Measurements from ENCODE around the gene HPF1. TPM values are rescaled to one million over a fixed set of nuclear protein-coding genes. Genes with fewer than 3 reads are reported as not detected.

HPF1 gene
- total and polyA plus RNA-seq, 4 donors = 8.7 to 15.7 (median 13.0) TPM

- no peak overlapping the region for H3K27ac ChIP-seq (ENCODE audit: low read depth in 1 of 2, low read length in 2 of 2)
- no peaks in the 10 kb centered on the region for H3K9me3 ChIP-seq (ENCODE audit: control insufficient read depth in 4 of 4, low read length in 3 of 4)
- H3K27me3 ChIP-seq (ENCODE audit: control insufficient read depth in 4 of 4, insufficient read depth in 4 of 4, low read length in 3 of 4) = no peaks in the 10 kb centered on the region
- no peak overlapping the region for H3K4me3 ChIP-seq (ENCODE audit: low read depth in 1 of 3, low read length in 3 of 3)
- no peaks in the 10 kb centered on the region for H3K4me1 ChIP-seq (ENCODE audit: control insufficient read depth in 4 of 4, insufficient read depth in 4 of 4, low read length in 3 of 4)
- H3K9ac ChIP-seq (ENCODE audit: low read depth in 1 of 2, low read length in 2 of 2) = no peak overlapping the region
- H3K36me3 ChIP-seq (ENCODE audit: control insufficient read depth in 4 of 4, insufficient read depth in 3 of 4, low read depth in 1 of 4, low read length in 3 of 4) = peaks cover 1 to 20% (median 6%) of the 10 kb centered on the region in 4 donors
- WGBS = 99% methylated on average over 1 of the region's 1 CpG
- TF ChIP-seq HNF4G (IDR thresholded peaks at IDR 0.05) (no peak), FOXA1 (IDR thresholded peaks at IDR 0.05) (no peak), REST (IDR thresholded peaks at IDR 0.05) (no peak), ZBTB33 (IDR thresholded peaks at IDR 0.05) (no peak), ATF3 (IDR thresholded peaks at IDR 0.05) (no peak), RXRA (IDR thresholded peaks at IDR 0.05) (no peak), MAX (IDR thresholded peaks at IDR 0.05) (no peak), JUND (IDR thresholded peaks at IDR 0.05) (no peak)
- no peak for DNase-seq (ENCODE audit: low spot score)
Measured at GRCh38 chr4:169716677-169717076, 41.1 kb downstream of the HPF1 start.

GRCh38 chr4:169715826-169716225 is 41.9 kb downstream of the HPF1 start:
- no peaks in the 10 kb centered on the region for H3K4me1 ChIP-seq (ENCODE audit: control insufficient read depth in 4 of 4, insufficient read depth in 4 of 4, low read length in 3 of 4)
- no peak overlapping the region for H3K9ac ChIP-seq (ENCODE audit: low read depth in 1 of 2, low read length in 2 of 2)
- TF ChIP-seq RAD21 (IDR thresholded peaks at IDR 0.05) (no peak), RXRA (IDR thresholded peaks at IDR 0.05) (no peak), HNF4G (IDR thresholded peaks at IDR 0.05) (no peak), GABPA (IDR thresholded peaks at IDR 0.05 in 1 of 2, conservative IDR thresholded peaks at IDR 0.05 in 1 of 2) (no peak), CTCF (IDR thresholded peaks at IDR 0.05; ENCODE audit: low read depth, low read length, missing input control) (no peak), SP1 (IDR thresholded peaks at IDR 0.05) (no peak), TAF1 (conservative IDR thresholded peaks at IDR 0.05) (no peak), ATF3 (IDR thresholded peaks at IDR 0.05) (no peak), JUND (IDR thresholded peaks at IDR 0.05) (no peak), FOXA1 (IDR thresholded peaks at IDR 0.05) (no peak), REST (IDR thresholded peaks at IDR 0.05) (no peak), MAX (IDR thresholded peaks at IDR 0.05) (no peak)
- no peak overlapping the region for H3K27ac ChIP-seq (ENCODE audit: low read depth in 1 of 2, low read length in 2 of 2)
- H3K27me3 ChIP-seq (ENCODE audit: control insufficient read depth in 4 of 4, insufficient read depth in 4 of 4, low read length in 3 of 4) = no peaks in the 10 kb centered on the region
- DNase-seq (ENCODE audit: low spot score) = no peak
- WGBS = 97% methylated on average over 2 of the region's 2 CpGs
- peaks cover 1 to 20% (median 7%) of the 10 kb centered on the region in 4 donors for H3K36me3 ChIP-seq (ENCODE audit: control insufficient read depth in 4 of 4, insufficient read depth in 3 of 4, low read depth in 1 of 4, low read length in 3 of 4)
- H3K9me3 ChIP-seq (ENCODE audit: control insufficient read depth in 4 of 4, low read length in 3 of 4) = no peaks in the 10 kb centered on the region
- H3K4me3 ChIP-seq (ENCODE audit: low read depth in 1 of 3, low read length in 3 of 3) = no peak overlapping the region

Data from liver (tissue), 9 donors.